A673 (cell line): ENCODE data around the gene SMOC1. TPM values are rescaled to one million over a fixed set of nuclear protein-coding genes. Genes with fewer than 3 reads are reported as not detected.

Source experiments
- BruUV-seq: library from RNA; stranded (reverse); fragments of 400-500 nt; replicated peaks from 2 replicates; lab custom pipeline; 2021; lab: Mats Ljungman, UMichigan
- CTCF ChIA-PET: fragments of 300-600 bp; sonication (Branson Sonifier 250); formaldehyde crosslinking; loops from one replicate; lab custom pipeline; 2022; ENCODE audit warnings: antibody characterized with exemption; lab: Charles Lee
- POLR2A ChIA-PET: fragments of 300-600 bp; sonication (Branson Sonifier 250); formaldehyde crosslinking; loops from one replicate; lab custom pipeline; 2022; ENCODE audit warnings: antibody characterized with exemption; ENCODE audit not compliant: low non-redundant PET; lab: Charles Lee
- DNase-seq: peaks from one replicate; pipeline ENCODE4 v3.0.0-alpha.2; 2015; ENCODE audit warnings: low spot score
- H3K27ac ChIP-seq: fragments of 200-600 bp; sonication (generic); 2 replicates; pipeline ENCODE4 v1.5.1; 2016; ENCODE audit warnings: mixed run types, low read depth, mild to moderate bottlenecking, mixed read lengths, antibody characterized with exemption, low read length; ENCODE audit not compliant: poor library complexity, severe bottlenecking
- H3K27me3 ChIP-seq: fragments of 200-600 bp; sonication (generic); replicated peaks from 2 replicates; pipeline ENCODE4 v1.6.1; 2017; ENCODE audit warnings: mixed run types, low read depth, mild to moderate bottlenecking, mixed read lengths, antibody characterized with exemption, low read length; ENCODE audit not compliant: insufficient read depth, poor library complexity
- H3K36me3 ChIP-seq: fragments of 200-600 bp; sonication (generic); 2 replicates; pipeline ENCODE4 v1.6.1; 2016; ENCODE audit warnings: mixed run types, mild to moderate bottlenecking, mixed read lengths, antibody characterized with exemption, low read length; ENCODE audit not compliant: insufficient read depth, poor library complexity, severe bottlenecking
- H3K4me1 ChIP-seq: fragments of 200-600 bp; sonication (generic); 2 replicates; pipeline ENCODE4 v1.6.1; 2017; ENCODE audit warnings: mixed run types, mild to moderate bottlenecking, mixed read lengths, antibody characterized with exemption, low read length; ENCODE audit not compliant: insufficient read depth, poor library complexity, severe bottlenecking
- H3K4me3 ChIP-seq: fragments of 200-600 bp; sonication (generic); 2 replicates; pipeline ENCODE4 v1.5.1; 2016; ENCODE audit warnings: low read depth, mixed run types, mild to moderate bottlenecking, mixed read lengths, low read length; ENCODE audit not compliant: poor library complexity, severe bottlenecking
- H3K9me3 ChIP-seq: fragments of 200-600 bp; sonication (generic); 2 replicates; pipeline ENCODE4 v1.6.1; 2016; ENCODE audit warnings: mixed run types, low read depth, mild to moderate bottlenecking, mixed read lengths, antibody characterized with exemption, low read length; ENCODE audit not compliant: poor library complexity, severe bottlenecking
- CTCF ChIP-seq: fragments of 300-800, 200-600 bp; sonication (generic); conservative IDR thresholded peaks from 2 replicates; pipeline ENCODE4 v1.5.1; 2017; ENCODE audit warnings: low read depth, mild to moderate bottlenecking, antibody characterized with exemption, low read length, moderate library complexity, mixed read lengths
- EZH2 ChIP-seq: fragments of 200-600 bp; sonication (generic); IDR thresholded peaks from 2 replicates; pipeline ENCODE4 v1.6.1; 2017; ENCODE audit warnings: borderline replicate concordance, low read depth, mild to moderate bottlenecking, mixed read lengths, antibody characterized with exemption, low read length; ENCODE audit not compliant: poor library complexity, severe bottlenecking
- intact Hi-C: fragments of 100-400 bp; cut with micrococcal nuclease; formaldehyde crosslinking; loops from one replicate; pipeline ENCODE4 v1.10.0; 2022; ENCODE audit not compliant: unreplicated experiment
- total RNA-seq: library from RNA; stranded (reverse); gene quantifications from 2 replicates; pipeline ENCODE4 v1.2.3, GENCODE V29; 2021

Gene SMOC1
- total RNA-seq, 1 experiment from 2014 or later: not detected

- Histone ChIP-seq H3K27me3 (peaks cover 69% of the 10 kb centered on the region), H3K9me3 (no peaks in the 10 kb centered on the region), H3K27ac (no peak overlapping the region), H3K4me1 (no peaks in the 10 kb centered on the region), H3K36me3 (no peaks in the 10 kb centered on the region), H3K4me3 (no peak overlapping the region)
- ChIA-PET POLR2A (no interaction called here), CTCF (no interaction called here)
- intact Hi-C loops: no loop called here
- no peak for DNase-seq
- BruUV-seq: no TSS peak
- no peak for TF ChIP-seq CTCF
- no peak for TF ChIP-seq EZH2
These were observed 181.9 kb downstream of the SMOC1 start for GRCh38 chr14:70061108-70061507.

- ChIA-PET CTCF (no interaction called here), POLR2A (no interaction called here)
- Histone ChIP-seq H3K9me3 (no peaks in the 10 kb centered on the region), H3K36me3 (no peaks in the 10 kb centered on the region), H3K27me3 (peaks cover 65% of the 10 kb centered on the region), H3K4me3 (no peak overlapping the region), H3K27ac (no peak overlapping the region), H3K4me1 (no peaks in the 10 kb centered on the region)
- no peak for DNase-seq
- TF ChIP-seq CTCF (no peak), EZH2 (no peak)
- no TSS peak for BruUV-seq
- intact Hi-C loops: no loop called here
These were observed 185.1 kb downstream of the SMOC1 start for GRCh38 chr14:70064136-70064865.

GRCh38 chr14:70067810-70068209 lies 188.6 kb downstream of the SMOC1 start:
- Histone ChIP-seq H3K9me3 (no peaks in the 10 kb centered on the region), H3K4me1 (no peaks in the 10 kb centered on the region), H3K27ac (no peak overlapping the region), H3K27me3 (peaks cover 68% of the 10 kb centered on the region), H3K36me3 (no peaks in the 10 kb centered on the region), H3K4me3 (no peak overlapping the region)
- ChIA-PET CTCF (no interaction called here), POLR2A (no interaction called here)
- no TSS peak for BruUV-seq
- intact Hi-C loops: no loop called here
- TF ChIP-seq EZH2 (no peak), CTCF (no peak)
- no peak for DNase-seq
